Measurements from ENCODE around the gene METTL1.
"Not testable (repeated sequence)": the region's sequence is repeated elsewhere in the genome, so short reads cannot be mapped to it uniquely, and the experiment has no call there.

Gene METTL1

DNA sequence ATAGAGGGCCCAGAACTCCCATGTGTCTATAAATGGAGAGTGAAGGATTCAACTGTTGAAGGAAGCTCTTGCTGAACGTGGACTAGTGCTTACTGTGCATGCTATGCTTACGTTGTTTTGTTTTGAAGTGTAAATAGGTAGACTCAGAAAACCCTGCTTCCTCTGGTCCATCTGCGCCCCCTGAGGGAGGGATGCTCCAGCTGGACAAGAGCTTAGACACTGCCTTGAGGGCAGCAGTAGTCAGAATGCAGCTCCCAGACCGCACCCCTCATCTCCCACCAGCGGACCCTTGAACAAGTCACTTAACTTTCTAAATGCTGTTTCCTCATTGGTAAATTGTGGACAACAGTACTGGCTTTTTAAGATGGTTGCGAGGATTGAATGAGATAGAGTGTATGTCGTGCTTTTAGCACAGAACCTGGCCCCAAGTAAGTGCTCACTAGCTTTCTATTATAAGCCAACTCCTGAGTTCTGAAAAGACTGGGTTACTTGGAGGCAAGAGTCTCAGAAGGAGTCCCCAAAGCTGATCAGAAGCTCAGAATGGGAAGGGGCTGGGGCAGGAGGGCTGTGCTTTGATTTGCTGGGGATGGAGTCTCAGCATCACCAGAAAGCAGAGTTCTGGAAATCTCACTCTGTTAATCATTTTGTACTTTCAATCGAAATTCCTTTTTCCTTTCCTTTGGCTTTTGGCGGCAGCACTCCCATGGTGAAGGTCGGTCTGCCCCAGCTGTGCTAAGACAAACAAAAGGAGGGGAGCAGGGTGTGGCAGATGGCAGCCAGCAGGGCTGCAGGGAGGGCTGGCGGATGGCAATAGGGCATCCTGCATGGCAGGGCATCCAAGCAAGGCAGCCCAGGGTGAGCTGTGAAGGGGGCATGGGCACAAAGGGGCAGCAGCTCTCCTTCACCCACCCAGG lies 48.9 kb downstream of the METTL1 start:
- no peak for DNase-seq (ENCODE audit: low spot score)

DNA sequence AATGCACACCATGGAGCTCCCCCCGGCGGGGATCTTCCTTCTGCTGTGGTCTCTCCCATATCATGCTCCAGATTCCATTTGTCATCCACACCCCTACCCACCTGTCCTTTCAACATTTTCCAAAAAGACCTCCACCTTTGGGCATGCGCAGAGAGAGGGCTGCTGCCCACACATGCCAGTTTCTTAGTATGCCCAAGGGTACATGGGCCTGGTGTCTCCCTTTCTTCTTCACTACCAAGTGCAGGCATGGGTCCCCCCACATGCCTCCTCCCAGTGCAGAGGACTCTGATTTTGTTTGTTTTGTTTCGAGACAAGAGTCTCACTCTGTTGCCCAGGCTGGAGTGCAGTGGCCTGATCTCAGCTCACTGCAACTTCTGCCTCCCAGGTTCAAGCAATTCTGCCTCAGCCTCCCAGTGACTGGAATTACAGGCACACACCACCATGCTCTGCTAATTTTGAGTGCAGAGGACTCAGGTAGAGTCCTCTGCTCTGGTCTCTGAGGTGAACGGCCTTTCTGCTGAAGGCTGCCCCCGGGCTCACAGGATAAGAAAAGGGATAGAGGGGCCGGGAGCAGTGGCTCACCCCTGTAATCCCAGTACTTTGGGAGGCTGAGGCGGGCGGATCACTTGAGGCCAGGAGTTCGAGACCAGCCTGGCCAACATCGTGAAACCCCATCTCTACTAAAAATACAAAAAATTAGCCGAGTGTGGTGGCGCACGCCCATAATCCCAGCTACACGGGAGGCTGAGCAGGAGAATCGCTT lies 49.9 kb downstream of the METTL1 start:
- DNase-seq (ENCODE audit: low spot score): not testable (repeated sequence)

DNA sequence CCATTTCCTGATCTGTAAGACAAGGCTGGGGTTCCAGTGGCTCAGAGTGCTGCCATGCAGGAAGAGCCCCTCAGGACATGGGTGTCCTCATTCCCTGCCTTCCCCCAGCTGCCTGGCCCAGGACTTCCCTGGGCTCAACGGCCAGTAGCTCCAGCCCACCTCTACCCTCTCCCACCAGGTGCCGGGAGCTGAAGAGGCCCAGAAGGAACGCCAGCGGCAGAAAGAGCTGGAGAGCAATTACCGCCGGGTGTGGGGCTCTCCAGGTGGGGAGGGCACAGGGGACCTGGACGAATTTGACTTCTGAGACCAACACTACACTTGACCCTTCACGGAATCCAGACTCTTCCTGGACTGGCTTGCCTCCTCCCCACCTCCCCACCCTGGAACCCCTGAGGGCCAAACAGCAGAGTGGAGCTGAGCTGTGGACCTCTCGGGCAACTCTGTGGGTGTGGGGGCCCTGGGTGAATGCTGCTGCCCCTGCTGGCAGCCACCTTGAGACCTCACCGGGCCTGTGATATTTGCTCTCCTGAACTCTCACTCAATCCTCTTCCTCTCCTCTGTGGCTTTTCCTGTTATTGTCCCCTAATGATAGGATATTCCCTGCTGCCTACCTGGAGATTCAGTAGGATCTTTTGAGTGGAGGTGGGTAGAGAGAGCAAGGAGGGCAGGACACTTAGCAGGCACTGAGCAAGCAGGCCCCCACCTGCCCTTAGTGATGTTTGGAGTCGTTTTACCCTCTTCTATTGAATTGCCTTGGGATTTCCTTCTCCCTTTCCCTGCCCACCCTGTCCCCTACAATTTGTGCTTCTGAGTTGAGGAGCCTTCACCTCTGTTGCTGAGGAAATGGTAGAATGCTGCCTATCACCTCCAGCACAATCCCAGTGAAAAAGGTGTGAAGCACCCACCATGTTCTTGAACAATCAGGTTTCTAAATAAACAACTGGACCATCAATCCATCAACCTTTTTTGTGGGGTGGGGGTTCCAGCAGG lies 51.0 kb downstream of the METTL1 start:
- DNase-seq (ENCODE audit: low spot score): no peak

DNA sequence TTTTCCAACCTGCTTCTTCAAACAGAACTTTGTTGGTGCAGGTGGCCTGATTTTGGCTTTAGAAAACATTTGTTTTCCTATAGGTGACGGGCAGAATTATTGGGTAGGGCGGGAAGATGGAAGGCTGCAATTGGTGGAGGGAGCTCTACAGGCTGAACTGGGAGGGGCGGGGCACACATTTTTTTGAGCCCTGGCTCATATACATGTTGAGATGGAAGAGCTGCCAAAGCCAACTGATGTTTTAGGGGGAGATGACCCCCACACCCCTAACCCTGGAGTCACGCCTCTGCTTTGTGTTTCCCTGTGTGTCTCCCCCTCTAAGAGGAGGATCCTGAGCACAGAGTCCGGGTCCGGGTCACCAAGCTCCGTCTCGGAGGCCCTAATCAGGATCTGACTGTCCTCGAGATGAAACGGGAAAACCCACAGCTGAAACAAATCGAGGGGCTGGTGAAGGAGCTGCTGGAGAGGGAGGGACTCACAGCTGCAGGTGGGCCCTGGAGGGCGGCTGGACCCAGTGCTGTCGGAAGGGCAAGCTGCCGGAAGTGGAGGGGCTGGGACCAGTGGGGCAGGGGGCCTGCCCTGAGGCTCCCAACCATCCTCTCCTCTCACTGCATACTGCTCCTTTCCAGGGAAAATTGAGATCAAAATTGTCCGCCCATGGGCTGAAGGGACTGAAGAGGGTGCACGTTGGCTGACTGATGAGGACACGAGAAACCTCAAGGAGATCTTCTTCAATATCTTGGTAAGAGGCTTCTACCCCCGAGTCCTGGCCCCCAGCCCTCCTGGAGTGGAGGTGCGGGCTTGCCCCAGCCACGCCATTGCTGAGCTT lies 51.9 kb downstream of the METTL1 start:
- no peak for DNase-seq (ENCODE audit: low spot score)

DNA sequence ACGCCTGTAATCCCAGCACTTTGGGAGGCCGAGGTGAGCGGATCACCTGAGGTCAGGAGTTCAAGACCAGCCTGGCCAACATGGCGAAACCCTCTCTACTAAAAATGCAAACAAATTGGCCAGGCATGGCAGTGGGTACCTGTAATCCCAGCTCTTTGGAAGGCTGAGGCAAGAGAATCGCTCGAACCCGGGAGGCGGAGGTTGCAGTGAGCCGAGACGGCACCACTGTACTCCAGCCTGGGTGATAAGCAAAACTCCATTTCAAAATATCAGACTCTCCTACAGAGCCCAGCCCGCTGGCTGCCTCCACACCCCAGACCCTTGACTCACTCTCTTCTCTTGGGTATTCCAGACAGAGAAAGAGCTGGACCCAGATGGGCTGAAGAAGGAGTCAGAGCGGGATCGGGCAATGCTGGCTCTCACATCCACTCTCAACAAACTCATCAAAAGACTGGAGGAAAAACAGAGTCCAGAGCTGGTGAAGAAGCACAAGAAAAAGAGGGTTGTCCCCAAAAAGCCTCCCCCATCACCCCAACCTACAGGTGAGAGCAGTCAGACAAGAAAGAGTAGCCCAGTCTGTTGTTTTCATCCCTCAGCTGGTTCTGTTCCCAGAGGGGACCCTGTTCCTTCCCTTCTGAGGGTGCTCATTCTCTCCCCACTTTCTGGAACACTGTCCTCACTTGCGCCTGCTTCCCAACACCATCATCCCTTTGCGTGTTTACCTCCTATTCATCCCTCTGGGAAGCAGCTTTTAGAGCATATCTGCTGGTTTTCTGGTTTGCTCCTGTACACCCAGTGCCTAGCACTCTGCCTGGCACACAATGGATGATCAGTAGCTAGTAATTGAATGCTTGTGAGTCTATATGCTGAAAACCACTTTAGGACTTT lies 53.0 kb downstream of the METTL1 start:
- no peak for DNase-seq (ENCODE audit: low spot score)
